HepG2 (cell line): ENCODE data around the gene TMEM95. TPM values are rescaled to one million over a fixed set of nuclear protein-coding genes. Genes with fewer than 3 reads are reported as not detected.

ENCODE experiments used
- ATAC-seq: fragments of 200-7000 bp; cut with Tn5 transposase; 3 replicates; pipeline ENCODE4 v1.9.1; 2020; ENCODE audit warnings: mild to moderate bottlenecking, moderate library complexity
- BruUV-seq: library from RNA; stranded (reverse); fragments of 400-500 nt; replicated peaks from 2 replicates; lab custom pipeline; 2021; lab: Mats Ljungman, UMichigan
- CTCF ChIA-PET: fragments of 300-600 bp; formaldehyde crosslinking; extraction: SDS; loops from one replicate; lab custom pipeline; 2021; ENCODE audit warnings: low total read pairs, inconsistent platforms, low intra/inter-chr PET ratio; lab: Yijun Ruan, JAX
- POLR2A ChIA-PET: fragments of 350-600 bp; sonication (Branson Sonifier 250); formaldehyde crosslinking; loops from one replicate; lab custom pipeline; 2020; ENCODE audit warnings: antibody characterized with exemption, inconsistent platforms; lab: Yijun Ruan, JAX
- DNase-seq: peaks from one replicate; pipeline ENCODE4 v3.0.0-alpha.2; 2015; ENCODE audit warnings: low spot score
- FAIRE-seq: peaks from 3 replicates; lab custom pipeline; 2011; peaks lifted over from hg19 to GRCh38; lab: Jason Lieb, UNC
- H2AFZ ChIP-seq: one replicate; pipeline ENCODE4 v1.6.1; 2011; ENCODE audit warnings: low read length, inconsistent platforms
- H3K27ac ChIP-seq: fragments of 300-600 bp; 3 replicates; pipeline ENCODE4 v1.8.0; 2011; ENCODE audit warnings: mixed run types, mild to moderate bottlenecking, mixed read lengths, low read length, inconsistent platforms; ENCODE audit not compliant: insufficient read depth; ENCODE audit errors: extremely low read length
- H3K27me3 ChIP-seq, 2 experiments: fragments of 200-600 bp in 1 of 2; 2 replicates in 1 of 2; 3 replicates in 1 of 2; pipeline versions ENCODE4 v1.6.0 to v1.8.0; 2011; ENCODE audit warnings: low read length in 2 of 2, mild to moderate bottlenecking in 2 of 2, moderate library complexity in 2 of 2, inconsistent platforms in 1 of 2; ENCODE audit not compliant: insufficient read depth in 2 of 2, control insufficient read depth in 1 of 2
- H3K36me3 ChIP-seq, 2 experiments: fragments of 200-600 bp in 1 of 2; replicated peaks in 1 of 2; 2 replicates in 1 of 2; 3 replicates in 1 of 2; pipeline versions ENCODE4 v1.5.1 to v1.8.0; 2011; ENCODE audit warnings: low read length in 2 of 2, inconsistent platforms in 1 of 2; ENCODE audit not compliant: insufficient read depth in 2 of 2, control insufficient read depth in 1 of 2
- H3K4me1 ChIP-seq: 2 replicates; pipeline ENCODE4 v1.5.1; 2012; ENCODE audit warnings: low read length, inconsistent platforms; ENCODE audit not compliant: insufficient read depth
- H3K4me2 ChIP-seq: 2 replicates; pipeline ENCODE4 v1.6.0; 2011; ENCODE audit warnings: low read depth, low read length, inconsistent platforms
- H3K4me3 ChIP-seq, 3 experiments: fragments of 200-600 bp in 1 of 3; sonication (generic), shearing (Covaris generic) in 1 of 3; replicated peaks in 1 of 3; 2 replicates each; pipeline ENCODE4 v1.5.1; 2011 to 2016; ENCODE audit warnings: low read length in 3 of 3, inconsistent platforms in 2 of 3, low read depth in 2 of 3, mild to moderate bottlenecking in 2 of 3, control low read depth in 1 of 3, mixed read lengths in 1 of 3; ENCODE audit not compliant: insufficient read depth in 1 of 3
- H3K79me2 ChIP-seq: one replicate; pipeline ENCODE4 v1.6.1; 2011; ENCODE audit warnings: low read length, inconsistent platforms; ENCODE audit not compliant: insufficient read depth
- H3K9ac ChIP-seq: 2 replicates; pipeline ENCODE4 v1.6.0; 2011; ENCODE audit warnings: mild to moderate bottlenecking, low read depth, low read length, inconsistent platforms; ENCODE audit not compliant: insufficient read depth
- H3K9me3 ChIP-seq: 2 replicates; pipeline ENCODE4 v1.5.1; 2012; ENCODE audit warnings: mild to moderate bottlenecking, low read length
- H4K20me1 ChIP-seq: 2 replicates; pipeline ENCODE4 v1.6.0; 2011; ENCODE audit warnings: inconsistent platforms, mild to moderate bottlenecking, low read length, moderate library complexity; ENCODE audit not compliant: insufficient read depth
- HNRNPH1 ChIP-seq: fragments of 200-400 bp; formaldehyde crosslinking; optimal IDR thresholded peaks from 2 replicates; pipeline ENCODE3; 2017; ENCODE audit warnings: mild to moderate bottlenecking, low read depth, low read length
- KLF9 ChIP-seq: IDR thresholded peaks from 2 replicates; pipeline ENCODE4 v1.6.1; 2016; ENCODE audit warnings: low read depth
- MTF2 ChIP-seq: sonication (generic); formaldehyde crosslinking; IDR thresholded peaks from 2 replicates; pipeline ENCODE4 v1.5.0; 2020; ENCODE audit warnings: missing genetic modification reagents, borderline replicate concordance
- NFIC ChIP-seq: IDR thresholded peaks from 2 replicates; pipeline ENCODE4 v1.6.1; 2012; ENCODE audit warnings: mild to moderate bottlenecking, low read length, inconsistent platforms
- PAF1 ChIP-seq: IDR thresholded peaks from 2 replicates; pipeline ENCODE4 v1.6.1; 2016; ENCODE audit warnings: missing genetic modification reagents, missing compliant biosample characterization
- POLR2AphosphoS2 ChIP-seq: IDR thresholded peaks from 2 replicates; pipeline ENCODE4 v1.6.1; 2011; ENCODE audit warnings: low read depth, low read length, improper control_type of control experiment
- POLR2AphosphoS5 ChIP-seq: IDR thresholded peaks from 2 replicates; pipeline ENCODE4 v1.6.1; 2012; ENCODE audit warnings: low read depth, low read length
- POLR2G ChIP-seq: fragments of 200-400 bp; formaldehyde crosslinking; IDR thresholded peaks from 2 replicates; pipeline ENCODE4 v1.6.1; 2018; ENCODE audit warnings: mild to moderate bottlenecking, low read depth, low read length, moderate library complexity
- RAD21 ChIP-seq: fragments of 450-650 bp; formaldehyde crosslinking; IDR thresholded peaks from 2 replicates; pipeline ENCODE4 v1.5.0; 2020; ENCODE audit warnings: mild to moderate bottlenecking
- RBFOX2 ChIP-seq: fragments of 200-400 bp; formaldehyde crosslinking; IDR thresholded peaks from 2 replicates; pipeline ENCODE4 v1.6.1; 2017; ENCODE audit warnings: low read depth, mild to moderate bottlenecking, low read length
- RBM22 ChIP-seq: fragments of 200-400 bp; formaldehyde crosslinking; optimal IDR thresholded peaks from 2 replicates; pipeline ENCODE3; 2017; ENCODE audit warnings: mild to moderate bottlenecking, low read length, moderate library complexity
- TCF7L2 ChIP-seq: IDR thresholded peaks from 2 replicates; pipeline ENCODE4 v1.6.1; 2011; ENCODE audit warnings: mild to moderate bottlenecking, low read depth, low read length, moderate library complexity
- ZBTB2 ChIP-seq: sonication (generic); formaldehyde crosslinking; IDR thresholded peaks from 2 replicates; pipeline ENCODE4 v1.8.0; 2022; ENCODE audit warnings: low read depth, missing genetic modification reagents
- ZC3H4 ChIP-seq: sonication (generic); formaldehyde crosslinking; IDR thresholded peaks from 2 replicates; pipeline ENCODE4 v1.4.0; 2020; ENCODE audit warnings: missing genetic modification reagents, borderline replicate concordance
- ZFY ChIP-seq: sonication (generic); formaldehyde crosslinking; IDR thresholded peaks from 2 replicates; pipeline ENCODE4 v1.4.0; 2020; ENCODE audit warnings: missing genetic modification reagents
- ZNF282 ChIP-seq: fragments of 450-650 bp; IDR thresholded peaks from 2 replicates; pipeline ENCODE4 v1.6.1; 2018; ENCODE audit not compliant: partially characterized antibody
- ZNF362 ChIP-seq: sonication (generic); formaldehyde crosslinking; IDR thresholded peaks from 2 replicates; pipeline ENCODE4 v1.4.0; 2020; ENCODE audit warnings: missing genetic modification reagents, mild to moderate bottlenecking, borderline replicate concordance
- ZNF546 ChIP-seq: sonication (generic); formaldehyde crosslinking; conservative IDR thresholded peaks from 2 replicates; pipeline ENCODE4 v1.8.1; 2023; ENCODE audit warnings: mild to moderate bottlenecking, missing genetic modification reagents
- WGBS: methylation state at CpG from one replicate; pipeline ENCODE4 v1.1.6; 2017; ENCODE audit warnings: low lambda C conversion rate; 5-methylcytosine and 5-hydroxymethylcytosine counted together
- in situ Hi-C: cut with HindIII; loops from 2 replicates; pipeline ENCODE4 v1.10.0; 2017; ENCODE audit warnings: low pct_unique_long_range_greater_than_20kb; ENCODE audit not compliant: extremely low pct_ligation_motif_present
- intact Hi-C: fragments of 100-400 bp; cut with micrococcal nuclease; formaldehyde crosslinking; loops from one replicate; pipeline ENCODE4 v1.10.0; 2022; ENCODE audit not compliant: unreplicated experiment
- polyA plus RNA-seq, 8 experiments: library from polyadenylated mRNA; depleted of rRNA in 3 of 8; stranded (reverse) in 7 of 8; unstranded in 1 of 8; fragments of >200 nt; fragmentation: Illumina TruSeq in 4 of 8; extraction: Trizol in 4 of 8; gene quantifications; 2 replicates each; pipeline versions ENCODE4 v1.2.1 to v1.2.3, GENCODE V29; 2011 to 2016; ENCODE audit warnings: low read depth in 4 of 8, missing spikeins in 1 of 8, mixed read lengths in 1 of 8; ENCODE audit not compliant: insufficient read depth in 1 of 8
- total RNA-seq, 5 experiments: library from RNA; depleted of rRNA; stranded (reverse); fragments of >200 nt; fragmentation: Illumina TruSeq; extraction: Trizol; gene quantifications; 2 replicates each; pipeline ENCODE4 v1.2.3, GENCODE V29; 2016; ENCODE audit warnings: low read depth in 1 of 5
- TF ChIP-seq, protein P1 (sequence below): sonication (generic); formaldehyde crosslinking; IDR thresholded peaks from 2 replicates; pipeline ENCODE4 v1.4.0; 2020; ENCODE audit warnings: mild to moderate bottlenecking, missing genetic modification reagents
- TF ChIP-seq, protein P2 (sequence below): sonication (generic); formaldehyde crosslinking; IDR thresholded peaks from 2 replicates; pipeline ENCODE4 v1.4.0; 2020; ENCODE audit warnings: mild to moderate bottlenecking, missing genetic modification reagents, borderline replicate concordance

TMEM95 gene
- total and polyA plus RNA-seq, 2 of the 13 experiments (the other 11 are each of a cell fraction or from before 2014, with no cell fraction given): not detected

DNA sequence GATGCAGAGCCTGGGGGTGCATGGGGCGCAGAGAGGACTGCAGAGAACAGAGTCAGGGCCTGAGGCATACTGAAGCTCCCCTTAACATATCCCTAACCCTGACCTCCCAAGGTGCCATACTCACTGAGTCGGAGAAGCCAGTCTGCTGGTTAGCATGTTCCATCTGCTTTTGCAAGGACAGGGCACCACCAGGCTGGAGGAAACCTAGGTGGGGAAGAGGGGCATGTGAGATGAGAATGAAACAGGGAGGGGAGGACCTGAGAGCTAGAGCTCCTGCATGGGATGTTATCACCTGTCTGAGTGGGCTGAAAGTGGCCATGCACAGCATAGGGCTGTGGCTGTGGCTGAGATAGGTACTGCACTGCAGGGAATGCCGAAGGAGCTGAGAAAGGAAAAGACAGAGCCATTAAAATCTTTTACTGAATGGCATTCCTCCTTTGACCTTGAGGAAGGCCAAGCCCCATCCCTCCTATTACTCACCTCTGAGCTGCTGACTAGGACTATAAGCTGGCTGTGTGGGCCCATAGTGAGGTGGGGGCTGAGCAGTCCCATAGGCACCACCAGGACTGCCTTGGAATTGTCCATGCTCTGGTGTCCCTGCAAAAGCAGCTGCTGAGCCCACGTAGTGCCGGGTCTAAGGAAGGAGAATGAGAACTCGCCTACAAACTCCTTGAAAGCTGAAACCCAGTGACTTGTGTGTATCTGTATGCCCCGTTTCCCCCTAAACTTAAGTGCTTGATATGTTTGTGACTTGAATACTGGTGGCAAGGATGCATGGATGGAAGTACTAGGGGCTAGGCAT is 41.7 kb upstream of the TMEM95 start:
- H3K9ac ChIP-seq: no peak overlapping the region; the same call in 1 of the 2 replicates
- FAIRE-seq: peak; percentile 63
- CTCF ChIA-PET: no interaction called here
- intact Hi-C loops: no loop called here
- in situ Hi-C loops: no loop called here
- peak; percentile 64 for ATAC-seq
- POLR2A ChIA-PET: interaction anchor here (0.5 to 5.8 kb wide), 16 partner anchors 16 to 273 kb away, joined by 3 to 47 read pairs (median 3); partner anchors contain the start of genes ACADVL, ACAP1, DLG4 and GABARAP
- no TSS peak for BruUV-seq
- peaks cover 51% of the 10 kb centered on the region for H4K20me1 ChIP-seq
- no peak overlapping the region for H2AFZ ChIP-seq
- peak; percentile 45 for DNase-seq
- H3K4me3 ChIP-seq: peak overlapping the region in 1 of 3 experiments; percentile 82; a peak in 1 of 6 replicates
- peaks cover 55% of the 10 kb centered on the region for H3K4me1 ChIP-seq
- no peak overlapping the region for H3K27ac ChIP-seq
- H3K9me3 ChIP-seq: no peaks in the 10 kb centered on the region
- peak overlapping the region; percentile 69 for H3K4me2 ChIP-seq
- no peaks in the 10 kb centered on the region for H3K27me3 ChIP-seq
- 91% methylated on average over 4 of the region's 7 CpGs for whole genome bisulfite sequencing
- peaks cover 24 to 54% of the 10 kb centered on the region in 2 experiments for H3K36me3 ChIP-seq
- H3K79me2 ChIP-seq: peaks cover 44% of the 10 kb centered on the region
- TF ChIP-seq ZNF282 (no peak), POLR2G (peak; percentile 38), TCF7L2 (no peak), KLF9 (CRISPR knock-in tag) (no peak), MTF2 (CRISPR knock-in tag) (no peak), POLR2AphosphoS2 (peak; percentile 80), ZNF546 (CRISPR knock-in tag) (no peak), ZC3H4 (CRISPR knock-in tag) (peak; percentile 65; the same call in 1 of the 2 replicates), ZFY (CRISPR knock-in tag) (no peak), RAD21 (CRISPR knock-in tag) (peak; percentile 29; the same call in 1 of the 2 replicates), NFIC (0 out of 2 replicates have a peak, but pooled peaks have one; percentile 23), RBFOX2 (0 out of 2 replicates have a peak, but pooled peaks have one; percentile 44), PAF1 (CRISPR knock-in tag) (0 out of 2 replicates have a peak, but pooled peaks have one; percentile 62), ZBTB2 (CRISPR knock-in tag) (no peak), ZNF362 (CRISPR knock-in tag) (no peak), HNRNPH1 (peak; percentile 21), POLR2AphosphoS5 (peak; percentile 61), RBM22 (peak; percentile 80)
- TF ChIP-seq, protein P1, sequence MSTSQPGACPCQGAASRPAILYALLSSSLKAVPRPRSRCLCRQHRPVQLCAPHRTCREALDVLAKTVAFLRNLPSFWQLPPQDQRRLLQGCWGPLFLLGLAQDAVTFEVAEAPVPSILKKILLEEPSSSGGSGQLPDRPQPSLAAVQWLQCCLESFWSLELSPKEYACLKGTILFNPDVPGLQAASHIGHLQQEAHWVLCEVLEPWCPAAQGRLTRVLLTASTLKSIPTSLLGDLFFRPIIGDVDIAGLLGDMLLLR: no peak
- TF ChIP-seq, protein P2, sequence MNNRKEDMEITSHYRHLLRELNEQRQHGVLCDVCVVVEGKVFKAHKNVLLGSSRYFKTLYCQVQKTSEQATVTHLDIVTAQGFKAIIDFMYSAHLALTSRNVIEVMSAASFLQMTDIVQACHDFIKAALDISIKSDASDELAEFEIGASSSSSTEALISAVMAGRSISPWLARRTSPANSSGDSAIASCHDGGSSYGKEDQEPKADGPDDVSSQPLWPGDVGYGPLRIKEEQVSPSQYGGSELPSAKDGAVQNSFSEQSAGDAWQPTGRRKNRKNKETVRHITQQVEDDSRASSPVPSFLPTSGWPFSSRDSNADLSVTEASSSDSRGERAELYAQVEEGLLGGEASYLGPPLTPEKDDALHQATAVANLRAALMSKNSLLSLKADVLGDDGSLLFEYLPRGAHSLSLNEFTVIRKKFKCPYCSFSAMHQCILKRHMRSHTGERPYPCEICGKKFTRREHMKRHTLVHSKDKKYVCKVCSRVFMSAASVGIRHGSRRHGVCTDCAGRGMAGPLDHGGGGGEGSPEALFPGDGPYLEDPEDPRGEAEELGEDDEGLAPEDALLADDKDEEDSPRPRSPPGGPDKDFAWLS (CRISPR knock-in tag): no peak
